ENCODE measurements around the gene GLP2R.
"Not testable (repeated sequence)": the region's sequence is repeated elsewhere in the genome, so short reads cannot be mapped to it uniquely, and the experiment has no call there.

GLP2R gene

GRCh38 chr17:9825641-9826150 is at the start of gene GLP2R:
Gene GLP2R, plus strand, starts transcription at chr17:9825924. Its CDS starts 140 bp downstream, at chr17:9826064.
- no peak for TF ChIP-seq POLR2AphosphoS5 (IDR thresholded peaks at IDR 0.05; ENCODE audit: borderline replicate concordance, low read depth, low read length)
- TF ChIP-seq EZH2 (IDR thresholded peaks at IDR 0.05), result no peak
- TF ChIP-seq FOXP2 (optimal IDR thresholded peaks at IDR 0.05; ENCODE audit: control extremely low read depth, extremely low read length, insufficient read depth), result no peak
- Histone ChIP-seq H3K9ac (ENCODE audit: insufficient read length) (no peak within 1 kb of the TSS), H3K27ac (no peak within 1 kb of the TSS), H3K9me3 (ENCODE audit: low read depth, low read length) (no peaks in the 10 kb centered on the region), H3K4me3 (no peak within 1 kb of the TSS), H3K36me3 (ENCODE audit: insufficient read depth, low read length) (no peaks in the 10 kb centered on the region)
- DNase-seq (ENCODE audit: low read depth, low spot score), result no peak

GRCh38 chr17:9776911-9777310 is 48.8 kb upstream of the GLP2R start:
- no peak for DNase-seq (ENCODE audit: low read depth, low spot score)
- TF ChIP-seq POLR2AphosphoS5 (IDR thresholded peaks at IDR 0.05; ENCODE audit: borderline replicate concordance, low read depth, low read length) (no peak), FOXP2 (optimal IDR thresholded peaks at IDR 0.05; ENCODE audit: control extremely low read depth, extremely low read length, insufficient read depth) (no peak), EZH2 (IDR thresholded peaks at IDR 0.05) (no peak)
- no peaks in the 10 kb centered on the region for H3K36me3 ChIP-seq (ENCODE audit: insufficient read depth, low read length)
- no peaks in the 10 kb centered on the region for H3K9me3 ChIP-seq (ENCODE audit: low read depth, low read length)
- no peak overlapping the region for H3K27ac ChIP-seq
- no peak overlapping the region for H3K4me3 ChIP-seq
- no peak overlapping the region for H3K9ac ChIP-seq (ENCODE audit: insufficient read length)

GRCh38 chr17:9780552-9780951 is 45.2 kb upstream of the GLP2R start:
- no peak overlapping the region for H3K27ac ChIP-seq
- no peak for DNase-seq (ENCODE audit: low read depth, low spot score)
- H3K9me3 ChIP-seq (ENCODE audit: low read depth, low read length), result no peaks in the 10 kb centered on the region
- no peak overlapping the region for H3K4me3 ChIP-seq
- TF ChIP-seq POLR2AphosphoS5 (IDR thresholded peaks at IDR 0.05; ENCODE audit: borderline replicate concordance, low read depth, low read length) (no peak), FOXP2 (optimal IDR thresholded peaks at IDR 0.05; ENCODE audit: control extremely low read depth, extremely low read length, insufficient read depth) (no peak), EZH2 (IDR thresholded peaks at IDR 0.05) (no peak)
- H3K9ac ChIP-seq (ENCODE audit: insufficient read length), result no peak overlapping the region
- no peaks in the 10 kb centered on the region for H3K36me3 ChIP-seq (ENCODE audit: insufficient read depth, low read length)

GRCh38 chr17:9783050-9783449 is 42.7 kb upstream of the GLP2R start:
- Histone ChIP-seq H3K9me3 (ENCODE audit: low read depth, low read length) (no peaks in the 10 kb centered on the region), H3K36me3 (ENCODE audit: insufficient read depth, low read length) (no peaks in the 10 kb centered on the region), H3K4me3 (no peak overlapping the region), H3K9ac (ENCODE audit: insufficient read length) (no peak overlapping the region), H3K27ac (no peak overlapping the region)
- TF ChIP-seq POLR2AphosphoS5 (IDR thresholded peaks at IDR 0.05; ENCODE audit: borderline replicate concordance, low read depth, low read length), result no peak
- no peak for TF ChIP-seq EZH2 (IDR thresholded peaks at IDR 0.05)
- TF ChIP-seq FOXP2 (optimal IDR thresholded peaks at IDR 0.05; ENCODE audit: control extremely low read depth, extremely low read length, insufficient read depth), result no peak
- no peak for DNase-seq (ENCODE audit: low read depth, low spot score)

GRCh38 chr17:9783465-9783864 is 42.3 kb upstream of the GLP2R start:
- H3K36me3 ChIP-seq (ENCODE audit: insufficient read depth, low read length); DNase-seq (ENCODE audit: low read depth, low spot score); H3K9me3 ChIP-seq (ENCODE audit: low read depth, low read length); H3K4me3 ChIP-seq; H3K27ac ChIP-seq; H3K9ac ChIP-seq (ENCODE audit: insufficient read length): not testable (repeated sequence)

GRCh38 chr17:9784544-9784943 is 41.2 kb upstream of the GLP2R start:
- H3K9me3 ChIP-seq (ENCODE audit: low read depth, low read length), result no peaks in the 10 kb centered on the region
- H3K36me3 ChIP-seq (ENCODE audit: insufficient read depth, low read length), result no peaks in the 10 kb centered on the region
- DNase-seq (ENCODE audit: low read depth, low spot score), result no peak
- no peak overlapping the region for H3K9ac ChIP-seq (ENCODE audit: insufficient read length)
- no peak overlapping the region for H3K27ac ChIP-seq
- no peak overlapping the region for H3K4me3 ChIP-seq
- TF ChIP-seq EZH2 (IDR thresholded peaks at IDR 0.05) (no peak), POLR2AphosphoS5 (IDR thresholded peaks at IDR 0.05; ENCODE audit: borderline replicate concordance, low read depth, low read length) (no peak), FOXP2 (optimal IDR thresholded peaks at IDR 0.05; ENCODE audit: control extremely low read depth, extremely low read length, insufficient read depth) (no peak)

GRCh38 chr17:9788601-9789000 is 37.1 kb upstream of the GLP2R start:
- Histone ChIP-seq H3K9me3 (ENCODE audit: low read depth, low read length) (no peaks in the 10 kb centered on the region), H3K36me3 (ENCODE audit: insufficient read depth, low read length) (no peaks in the 10 kb centered on the region), H3K4me3 (no peak overlapping the region), H3K27ac (no peak overlapping the region), H3K9ac (ENCODE audit: insufficient read length) (no peak overlapping the region)
- DNase-seq (ENCODE audit: low read depth, low spot score), result no peak
- no peak for TF ChIP-seq EZH2 (IDR thresholded peaks at IDR 0.05)
- TF ChIP-seq POLR2AphosphoS5 (IDR thresholded peaks at IDR 0.05; ENCODE audit: borderline replicate concordance, low read depth, low read length), result no peak
- TF ChIP-seq FOXP2 (optimal IDR thresholded peaks at IDR 0.05; ENCODE audit: control extremely low read depth, extremely low read length, insufficient read depth), result no peak

- Histone ChIP-seq H3K27ac (no peak overlapping the region), H3K9me3 (ENCODE audit: low read depth, low read length) (no peaks in the 10 kb centered on the region), H3K4me3 (no peak overlapping the region), H3K36me3 (ENCODE audit: insufficient read depth, low read length) (no peaks in the 10 kb centered on the region), H3K9ac (ENCODE audit: insufficient read length) (no peak overlapping the region)
- TF ChIP-seq POLR2AphosphoS5 (IDR thresholded peaks at IDR 0.05; ENCODE audit: borderline replicate concordance, low read depth, low read length), result no peak
- TF ChIP-seq EZH2 (IDR thresholded peaks at IDR 0.05), result no peak
- no peak for TF ChIP-seq FOXP2 (optimal IDR thresholded peaks at IDR 0.05; ENCODE audit: control extremely low read depth, extremely low read length, insufficient read depth)
- DNase-seq (ENCODE audit: low read depth, low spot score), result no peak
Observed at GRCh38 chr17:9790316-9790715, 35.4 kb upstream of the GLP2R start.

Data from SK-N-MC (cell line).